Neural cell (in vitro differentiated cells): ENCODE measurements around the gene PRG3. TPM values are rescaled to one million over a fixed set of nuclear protein-coding genes. Genes with fewer than 3 reads are reported as not detected.

Experiments
- H2AFZ ChIP-seq: fragments of 200-600, 300-800 bp; sonication (generic), shearing (Covaris generic); 2 replicates; pipeline ENCODE4 v1.6.0; 2014; ENCODE audit warnings: low read depth, mild to moderate bottlenecking, antibody characterized with exemption, low read length, moderate library complexity
- H3F3A ChIP-seq: fragments of 200-600 bp; shearing (Covaris generic); 2 replicates; pipeline ENCODE4 v1.6.1; 2016; ENCODE audit warnings: mild to moderate bottlenecking, moderate library complexity, mixed read lengths, antibody characterized with exemption, low read length; ENCODE audit not compliant: insufficient read depth, poor library complexity, severe bottlenecking
- H3K27ac ChIP-seq: fragments of 200-600, 300-800 bp; sonication (generic), shearing (Covaris generic); 2 replicates; pipeline ENCODE4 v1.5.1; 2014; ENCODE audit warnings: mild to moderate bottlenecking, low read length, moderate library complexity
- H3K27me3 ChIP-seq: fragments of 300-800, 200-600 bp; sonication (generic), shearing (Covaris generic); 2 replicates; pipeline ENCODE4 v1.6.0; 2014; ENCODE audit warnings: mild to moderate bottlenecking, low read depth, low read length, moderate library complexity; ENCODE audit not compliant: insufficient read depth
- H3K36me3 ChIP-seq: fragments of 300-800, 200-600 bp; sonication (generic), shearing (Covaris generic); 2 replicates; pipeline ENCODE4 v1.5.1; 2014; ENCODE audit warnings: mild to moderate bottlenecking, antibody characterized with exemption, low read length, moderate library complexity; ENCODE audit not compliant: insufficient read depth
- H3K4me2 ChIP-seq: fragments of 300-800, 200-600 bp; sonication (generic), shearing (Covaris generic); 2 replicates; pipeline ENCODE4 v1.6.0; 2014; ENCODE audit warnings: mild to moderate bottlenecking, low read length
- H3K4me3 ChIP-seq: fragments of 300-800, 200-600 bp; sonication (generic), shearing (Covaris generic); 2 replicates; pipeline ENCODE4 v1.5.1; 2014; ENCODE audit warnings: mild to moderate bottlenecking, low read length, moderate library complexity
- H3K79me2 ChIP-seq: fragments of 200-600 bp; shearing (Covaris generic); replicated peaks from 2 replicates; pipeline ENCODE4 v1.6.0; 2014; ENCODE audit warnings: mild to moderate bottlenecking, low read length, moderate library complexity; ENCODE audit not compliant: insufficient read depth
- H3K9ac ChIP-seq: fragments of 300-800, 200-600 bp; sonication (generic), shearing (Covaris generic); 2 replicates; pipeline ENCODE4 v1.6.1; 2016; ENCODE audit warnings: mild to moderate bottlenecking, low read length, mixed read lengths
- H3K9me2 ChIP-seq: fragments of 200-600 bp; shearing (Covaris generic); 2 replicates; pipeline ENCODE4 v1.6.1; 2016; ENCODE audit warnings: mild to moderate bottlenecking, low read length, mixed read lengths; ENCODE audit not compliant: insufficient read depth
- H3K9me3 ChIP-seq: fragments of 200-600, 300-800 bp; sonication (generic), shearing (Covaris generic); 2 replicates; pipeline ENCODE4 v1.6.1; 2016; ENCODE audit warnings: mild to moderate bottlenecking, mixed run types, low read length, moderate library complexity, mixed read lengths
- H4K20me1 ChIP-seq: fragments of 200-600 bp; shearing (Covaris generic); 2 replicates; pipeline ENCODE4 v1.6.1; 2016; ENCODE audit warnings: mild to moderate bottlenecking, mixed run types; ENCODE audit not compliant: insufficient read depth
- EP300 ChIP-seq: fragments of 450-650 bp; conservative IDR thresholded peaks from 2 replicates; pipeline ENCODE4 v1.6.1; 2014; ENCODE audit warnings: antibody characterized with exemption, mild to moderate bottlenecking, moderate library complexity; ENCODE audit not compliant: poor library complexity, severe bottlenecking
- EZH2 ChIP-seq: fragments of 200-600, 300-800 bp; shearing (Covaris generic), sonication (generic); IDR thresholded peaks from 2 replicates; pipeline ENCODE4 v1.6.1; 2014; ENCODE audit warnings: antibody characterized with exemption, low read length, borderline replicate concordance, mild to moderate bottlenecking; ENCODE audit not compliant: insufficient read depth, poor library complexity, severe bottlenecking
- MXI1 ChIP-seq: fragments of 450-650 bp; conservative IDR thresholded peaks from 2 replicates; pipeline ENCODE4 v1.6.1; 2014; ENCODE audit warnings: antibody characterized with exemption, mild to moderate bottlenecking; ENCODE audit not compliant: poor library complexity, severe bottlenecking
- POLR2AphosphoS5 ChIP-seq: IDR thresholded peaks from 2 replicates; pipeline ENCODE4 v1.6.1; 2012
- RAD21 ChIP-seq: fragments of 450-650 bp; conservative IDR thresholded peaks from 2 replicates; pipeline ENCODE4 v1.6.1; 2014; ENCODE audit warnings: antibody characterized with exemption, mild to moderate bottlenecking, moderate library complexity
- REST ChIP-seq: IDR thresholded peaks from 2 replicates; pipeline ENCODE4 v1.6.1; 2012; ENCODE audit warnings: borderline replicate concordance
- SMC3 ChIP-seq: fragments of 450-650 bp; conservative IDR thresholded peaks from 2 replicates; pipeline ENCODE4 v1.6.1; 2014; ENCODE audit warnings: antibody characterized with exemption, mild to moderate bottlenecking, moderate library complexity; ENCODE audit not compliant: poor library complexity
- TAF1 ChIP-seq: IDR thresholded peaks from 2 replicates; pipeline ENCODE4 v1.6.1; 2012; ENCODE audit warnings: low read depth
- polyA plus RNA-seq: library from polyadenylated mRNA; depleted of rRNA; stranded (reverse); fragments of >200 nt; gene quantifications from 2 replicates; pipeline ENCODE4 v1.2.3, GENCODE V29; 2014
- TF ChIP-seq, protein P1 (sequence below): fragments of 450-650 bp; IDR thresholded peaks from 2 replicates; pipeline ENCODE4 v1.5.1; 2014; ENCODE audit warnings: antibody characterized with exemption, mild to moderate bottlenecking, moderate library complexity; ENCODE audit not compliant: poor library complexity, severe bottlenecking

PRG3 gene
- polyA plus RNA-seq, 1 donor from 2014 or later: not detected

DNA sequence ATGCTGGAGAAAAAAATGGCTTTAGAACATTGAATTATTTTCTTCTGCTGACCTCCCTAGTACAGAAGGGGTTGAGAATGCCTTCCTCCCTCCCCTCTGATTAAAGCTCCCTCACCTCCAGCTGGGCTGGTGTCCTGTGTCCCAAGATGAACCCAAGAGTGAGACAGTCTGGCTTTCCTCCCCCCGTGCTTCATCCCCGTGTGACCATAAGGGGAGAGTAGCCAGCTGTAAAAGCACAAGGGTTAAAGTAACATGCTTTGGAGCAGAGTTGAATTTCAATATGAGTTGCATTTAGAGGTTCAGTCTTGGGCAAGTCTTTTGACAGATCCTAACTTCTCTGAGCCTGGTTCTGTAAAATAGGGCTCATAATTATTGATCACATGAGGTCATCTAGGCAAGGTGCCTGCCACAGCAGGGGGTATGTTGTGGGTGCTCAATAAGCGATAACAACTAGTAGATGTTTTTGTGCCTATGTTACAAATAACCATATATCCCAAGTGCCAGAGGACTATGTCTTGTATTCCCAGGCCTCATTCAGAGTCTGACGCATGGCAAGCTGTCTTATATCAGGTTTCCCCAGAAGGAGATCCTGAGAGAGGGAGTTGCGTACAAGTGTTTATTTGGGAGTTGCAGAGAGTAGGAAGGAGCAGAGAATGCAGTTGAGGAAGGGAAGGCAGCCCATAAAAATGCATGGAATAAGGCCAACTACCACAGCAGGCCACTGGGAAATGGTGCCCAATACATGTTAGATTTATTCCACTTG is 5.4 kb upstream of the PRG3 start:
- Histone ChIP-seq H3K9ac (no peak overlapping the region), H3K79me2 (no peaks in the 10 kb centered on the region), H3K9me3 (no peaks in the 10 kb centered on the region), H4K20me1 (no peaks in the 10 kb centered on the region), H3K27me3 (no peaks in the 10 kb centered on the region), H2AFZ (no peak overlapping the region), H3K27ac (no peak overlapping the region), H3K4me2 (no peak overlapping the region), H3K4me3 (no peak overlapping the region), H3F3A (no peaks in the 10 kb centered on the region), H3K9me2 (no peaks in the 10 kb centered on the region), H3K36me3 (no peaks in the 10 kb centered on the region)
- TF ChIP-seq REST (no peak), MXI1 (no peak), RAD21 (no peak), SMC3 (no peak), EZH2 (no peak), POLR2AphosphoS5 (no peak), EP300 (no peak), TAF1 (no peak)
- TF ChIP-seq, protein P1, sequence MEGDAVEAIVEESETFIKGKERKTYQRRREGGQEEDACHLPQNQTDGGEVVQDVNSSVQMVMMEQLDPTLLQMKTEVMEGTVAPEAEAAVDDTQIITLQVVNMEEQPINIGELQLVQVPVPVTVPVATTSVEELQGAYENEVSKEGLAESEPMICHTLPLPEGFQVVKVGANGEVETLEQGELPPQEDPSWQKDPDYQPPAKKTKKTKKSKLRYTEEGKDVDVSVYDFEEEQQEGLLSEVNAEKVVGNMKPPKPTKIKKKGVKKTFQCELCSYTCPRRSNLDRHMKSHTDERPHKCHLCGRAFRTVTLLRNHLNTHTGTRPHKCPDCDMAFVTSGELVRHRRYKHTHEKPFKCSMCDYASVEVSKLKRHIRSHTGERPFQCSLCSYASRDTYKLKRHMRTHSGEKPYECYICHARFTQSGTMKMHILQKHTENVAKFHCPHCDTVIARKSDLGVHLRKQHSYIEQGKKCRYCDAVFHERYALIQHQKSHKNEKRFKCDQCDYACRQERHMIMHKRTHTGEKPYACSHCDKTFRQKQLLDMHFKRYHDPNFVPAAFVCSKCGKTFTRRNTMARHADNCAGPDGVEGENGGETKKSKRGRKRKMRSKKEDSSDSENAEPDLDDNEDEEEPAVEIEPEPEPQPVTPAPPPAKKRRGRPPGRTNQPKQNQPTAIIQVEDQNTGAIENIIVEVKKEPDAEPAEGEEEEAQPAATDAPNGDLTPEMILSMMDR: no peak

- no peaks in the 10 kb centered on the region for H3K27me3 ChIP-seq
- no peaks in the 10 kb centered on the region for H3K9me3 ChIP-seq
- no peak overlapping the region for H3K27ac ChIP-seq
- no peak for TF ChIP-seq MXI1
- TF ChIP-seq, protein P1: no peak
- TF ChIP-seq POLR2AphosphoS5: no peak
- TF ChIP-seq RAD21: no peak
- no peak for TF ChIP-seq EP300
- no peak for TF ChIP-seq SMC3
- TF ChIP-seq REST: no peak
- TF ChIP-seq EZH2: no peak
- TF ChIP-seq TAF1: no peak
- H3F3A ChIP-seq: no peaks in the 10 kb centered on the region
- no peak overlapping the region for H2AFZ ChIP-seq
- H3K4me2 ChIP-seq: no peak overlapping the region
- H4K20me1 ChIP-seq: no peaks in the 10 kb centered on the region
- H3K9me2 ChIP-seq: no peaks in the 10 kb centered on the region
- H3K4me3 ChIP-seq: no peak overlapping the region
- no peaks in the 10 kb centered on the region for H3K79me2 ChIP-seq
- no peaks in the 10 kb centered on the region for H3K36me3 ChIP-seq
- no peak overlapping the region for H3K9ac ChIP-seq
Measured at GRCh38 chr11:57379732-57380131, 1.2 kb downstream of the PRG3 start.
